ENCODE data around the gene SPRED3. TPM values are rescaled to one million over a fixed set of nuclear protein-coding genes. Genes with fewer than 3 reads are reported as not detected.

The SPRED3 gene
- total and polyA plus RNA-seq, 9 of the 15 experiments (the other 6 are each of a cell fraction or from before 2014, with no cell fraction given): 0.05 to 1.3 (median 0.36) TPM

DNA sequence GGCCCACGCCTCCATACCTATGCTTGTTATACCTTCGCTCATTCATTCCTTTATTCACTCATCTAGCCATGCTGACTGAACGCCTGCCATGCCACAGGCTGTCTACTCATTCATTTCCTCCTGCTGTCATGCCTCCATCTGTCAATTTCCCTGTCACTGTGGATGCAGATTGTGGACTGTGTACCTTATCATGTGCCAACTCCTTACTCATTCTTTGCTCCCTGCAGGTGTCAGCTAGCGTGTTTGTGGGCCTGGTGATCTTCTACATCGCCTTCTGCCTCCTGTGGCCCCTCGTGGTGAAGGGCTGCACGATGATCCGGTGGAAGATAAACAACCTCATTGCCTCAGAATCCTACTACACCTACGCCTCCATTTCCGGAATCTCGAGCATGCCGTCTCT is 18.2 kb upstream of the SPRED3 start (continued):
- TF ChIP-seq ZNF696 (CRISPR knock-in tag; conservative IDR thresholded peaks at IDR 0.05) (no peak), HSF4 (CRISPR knock-in tag; IDR thresholded peaks at IDR 0.05; ENCODE audit: borderline replicate concordance) (no peak), NFYB (IDR thresholded peaks at IDR 0.05; ENCODE audit: extremely low read depth, insufficient read length) (no peak), EWSR1 (IDR thresholded peaks at IDR 0.05; ENCODE audit: borderline replicate concordance, low read depth, partially characterized antibody) (no peak), FOS (IDR thresholded peaks at IDR 0.05; ENCODE audit: extremely low read depth, insufficient read length) (no peak), SAFB2 (IDR thresholded peaks at IDR 0.05; ENCODE audit: borderline replicate concordance, low read depth, low read length, severe bottlenecking) (no peak), TAL1 (IDR thresholded peaks at IDR 0.05) (peak; percentile 79; the same call in 1 of the 2 replicates), ERF (CRISPR knock-in tag; IDR thresholded peaks at IDR 0.05) (no peak), FOXJ2 (tag; IDR thresholded peaks at IDR 0.05) (no peak), TGIF2 (CRISPR knock-in tag; IDR thresholded peaks at IDR 0.05) (0 out of 2 replicates have a peak, but pooled peaks have one; percentile 64), SMARCB1 (IDR thresholded peaks at IDR 0.05; ENCODE audit: insufficient read length, low read depth) (no peak), ZNF830 (CRISPR knock-in tag; IDR thresholded peaks at IDR 0.05) (no peak), TRIM24 (IDR thresholded peaks at IDR 0.05) (peak; percentile 86), PCBP1 (IDR thresholded peaks at IDR 0.05; ENCODE audit: low read depth, low read length, poor library complexity, severe bottlenecking) (no peak), MYBL2 (IDR thresholded peaks at IDR 0.05; ENCODE audit: low read depth) (no peak), MYBL2 (CRISPR knock-in tag; IDR thresholded peaks at IDR 0.05; ENCODE audit: borderline replicate concordance) (no peak), TAF9B (IDR thresholded peaks at IDR 0.05; ENCODE audit: partially characterized antibody) (no peak), STAG1 (CRISPR knock-in tag; IDR thresholded peaks at IDR 0.05; ENCODE audit: borderline replicate concordance) (no peak), GTF2A2 (tag; IDR thresholded peaks at IDR 0.05) (no peak)
- TF ChIP-seq, protein P1, sequence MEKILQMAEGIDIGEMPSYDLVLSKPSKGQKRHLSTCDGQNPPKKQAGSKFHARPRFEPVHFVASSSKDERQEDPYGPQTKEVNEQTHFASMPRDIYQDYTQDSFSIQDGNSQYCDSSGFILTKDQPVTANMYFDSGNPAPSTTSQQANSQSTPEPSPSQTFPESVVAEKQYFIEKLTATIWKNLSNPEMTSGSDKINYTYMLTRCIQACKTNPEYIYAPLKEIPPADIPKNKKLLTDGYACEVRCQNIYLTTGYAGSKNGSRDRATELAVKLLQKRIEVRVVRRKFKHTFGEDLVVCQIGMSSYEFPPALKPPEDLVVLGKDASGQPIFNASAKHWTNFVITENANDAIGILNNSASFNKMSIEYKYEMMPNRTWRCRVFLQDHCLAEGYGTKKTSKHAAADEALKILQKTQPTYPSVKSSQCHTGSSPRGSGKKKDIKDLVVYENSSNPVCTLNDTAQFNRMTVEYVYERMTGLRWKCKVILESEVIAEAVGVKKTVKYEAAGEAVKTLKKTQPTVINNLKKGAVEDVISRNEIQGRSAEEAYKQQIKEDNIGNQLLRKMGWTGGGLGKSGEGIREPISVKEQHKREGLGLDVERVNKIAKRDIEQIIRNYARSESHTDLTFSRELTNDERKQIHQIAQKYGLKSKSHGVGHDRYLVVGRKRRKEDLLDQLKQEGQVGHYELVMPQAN (IDR thresholded peaks at IDR 0.05; ENCODE audit: borderline replicate concordance): peak; percentile 61; the same call in 1 of the 2 replicates
- TF ChIP-seq, protein P2, sequence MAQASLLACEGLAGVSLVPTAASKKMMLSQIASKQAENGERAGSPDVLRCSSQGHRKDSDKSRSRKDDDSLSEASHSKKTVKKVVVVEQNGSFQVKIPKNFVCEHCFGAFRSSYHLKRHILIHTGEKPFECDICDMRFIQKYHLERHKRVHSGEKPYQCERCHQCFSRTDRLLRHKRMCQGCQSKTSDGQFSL (CRISPR knock-in tag; IDR thresholded peaks at IDR 0.05): no peak
- TF ChIP-seq, protein P2 (tag; IDR thresholded peaks at IDR 0.05): no peak
- TF ChIP-seq, protein P3, sequence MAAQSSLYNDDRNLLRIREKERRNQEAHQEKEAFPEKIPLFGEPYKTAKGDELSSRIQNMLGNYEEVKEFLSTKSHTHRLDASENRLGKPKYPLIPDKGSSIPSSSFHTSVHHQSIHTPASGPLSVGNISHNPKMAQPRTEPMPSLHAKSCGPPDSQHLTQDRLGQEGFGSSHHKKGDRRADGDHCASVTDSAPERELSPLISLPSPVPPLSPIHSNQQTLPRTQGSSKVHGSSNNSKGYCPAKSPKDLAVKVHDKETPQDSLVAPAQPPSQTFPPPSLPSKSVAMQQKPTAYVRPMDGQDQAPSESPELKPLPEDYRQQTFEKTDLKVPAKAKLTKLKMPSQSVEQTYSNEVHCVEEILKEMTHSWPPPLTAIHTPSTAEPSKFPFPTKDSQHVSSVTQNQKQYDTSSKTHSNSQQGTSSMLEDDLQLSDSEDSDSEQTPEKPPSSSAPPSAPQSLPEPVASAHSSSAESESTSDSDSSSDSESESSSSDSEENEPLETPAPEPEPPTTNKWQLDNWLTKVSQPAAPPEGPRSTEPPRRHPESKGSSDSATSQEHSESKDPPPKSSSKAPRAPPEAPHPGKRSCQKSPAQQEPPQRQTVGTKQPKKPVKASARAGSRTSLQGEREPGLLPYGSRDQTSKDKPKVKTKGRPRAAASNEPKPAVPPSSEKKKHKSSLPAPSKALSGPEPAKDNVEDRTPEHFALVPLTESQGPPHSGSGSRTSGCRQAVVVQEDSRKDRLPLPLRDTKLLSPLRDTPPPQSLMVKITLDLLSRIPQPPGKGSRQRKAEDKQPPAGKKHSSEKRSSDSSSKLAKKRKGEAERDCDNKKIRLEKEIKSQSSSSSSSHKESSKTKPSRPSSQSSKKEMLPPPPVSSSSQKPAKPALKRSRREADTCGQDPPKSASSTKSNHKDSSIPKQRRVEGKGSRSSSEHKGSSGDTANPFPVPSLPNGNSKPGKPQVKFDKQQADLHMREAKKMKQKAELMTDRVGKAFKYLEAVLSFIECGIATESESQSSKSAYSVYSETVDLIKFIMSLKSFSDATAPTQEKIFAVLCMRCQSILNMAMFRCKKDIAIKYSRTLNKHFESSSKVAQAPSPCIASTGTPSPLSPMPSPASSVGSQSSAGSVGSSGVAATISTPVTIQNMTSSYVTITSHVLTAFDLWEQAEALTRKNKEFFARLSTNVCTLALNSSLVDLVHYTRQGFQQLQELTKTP (IDR thresholded peaks at IDR 0.05; ENCODE audit: low read depth in 1 of 2, partially characterized antibody in 2 of 2): no peak
